ENCODE results near the gene DAAM2.

Gene DAAM2

GRCh38 chr6:39852324-39852723 is 60.1 kb downstream of the DAAM2 start:
- FAIRE-seq (no peak), DNase-seq (ENCODE audit: insufficient read length, low spot score) (no peak)
- TF ChIP-seq POLR2A (IDR thresholded peaks at IDR 0.05; ENCODE audit: low read depth, low read length) = no peak

DNA sequence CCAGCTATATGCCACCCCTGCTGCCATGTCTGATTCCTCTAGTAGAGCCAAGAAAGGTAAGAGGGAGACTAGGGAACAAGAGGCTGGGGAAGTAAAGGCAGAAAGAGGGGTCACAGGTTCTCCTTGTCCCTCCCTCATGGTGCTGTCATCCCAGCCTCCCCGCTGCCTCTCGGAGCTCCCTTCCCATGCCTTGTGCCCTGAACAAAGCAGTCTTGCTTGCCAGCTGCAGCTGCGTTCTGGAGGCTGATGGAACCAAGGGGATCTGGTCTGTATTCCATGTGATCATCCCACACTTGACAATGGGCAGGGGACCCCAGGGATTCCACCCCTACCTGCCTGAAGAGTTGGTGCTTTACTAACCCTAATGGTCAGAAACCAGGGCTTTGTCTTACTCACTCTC is 61.4 kb downstream of the DAAM2 start:
- no peak for TF ChIP-seq POLR2A (IDR thresholded peaks at IDR 0.05; ENCODE audit: low read depth, low read length)
- FAIRE-seq = no peak
- no peak for DNase-seq (ENCODE audit: insufficient read length, low spot score)

GRCh38 chr6:39855356-39855995 is 63.3 kb downstream of the DAAM2 start:
- DNase-seq (ENCODE audit: insufficient read length, low spot score) (no peak), FAIRE-seq (no peak)
- TF ChIP-seq POLR2A (IDR thresholded peaks at IDR 0.05; ENCODE audit: low read depth, low read length) = no peak

GRCh38 chr6:39859025-39859424 is 66.8 kb downstream of the DAAM2 start:
- DNase-seq (ENCODE audit: insufficient read length, low spot score) (no peak), FAIRE-seq (no peak)
- TF ChIP-seq POLR2A (IDR thresholded peaks at IDR 0.05; ENCODE audit: low read depth, low read length) = no peak

GRCh38 chr6:39861663-39862062 is 69.5 kb downstream of the DAAM2 start:
- no peak for FAIRE-seq
- DNase-seq (ENCODE audit: insufficient read length, low spot score) = no peak
- no peak for TF ChIP-seq POLR2A (IDR thresholded peaks at IDR 0.05; ENCODE audit: low read depth, low read length)

- FAIRE-seq (no peak), DNase-seq (ENCODE audit: insufficient read length, low spot score) (peak; percentile 67)
- no peak for TF ChIP-seq POLR2A (IDR thresholded peaks at IDR 0.05; ENCODE audit: low read depth, low read length)
Observed at GRCh38 chr6:39865011-39865888, 73.1 kb downstream of the DAAM2 start.

DNA sequence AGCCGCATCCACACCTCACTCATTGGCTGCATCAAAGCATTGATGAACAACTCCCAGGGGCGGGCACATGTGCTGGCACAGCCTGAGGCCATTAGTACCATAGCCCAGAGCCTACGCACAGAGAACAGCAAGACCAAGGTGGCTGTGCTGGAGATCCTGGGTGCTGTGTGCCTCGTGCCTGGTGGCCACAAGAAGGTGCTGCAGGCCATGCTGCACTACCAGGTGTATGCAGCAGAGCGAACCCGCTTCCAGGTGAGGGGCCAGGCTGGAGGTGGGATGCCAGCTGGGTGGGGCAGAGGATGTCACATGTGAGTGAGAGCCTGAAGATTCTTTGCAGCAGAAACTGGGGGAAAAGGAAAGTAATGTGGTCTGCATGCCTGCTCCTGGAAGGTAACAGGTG is 75.4 kb downstream of the DAAM2 start:
- no peak for FAIRE-seq
- DNase-seq (ENCODE audit: insufficient read length, low spot score) = no peak
- TF ChIP-seq POLR2A (IDR thresholded peaks at IDR 0.05; ENCODE audit: low read depth, low read length) = no peak

GRCh38 chr6:39870950-39871349 is 78.8 kb downstream of the DAAM2 start:
- DNase-seq (ENCODE audit: insufficient read length, low spot score) = no peak
- no peak for FAIRE-seq
- TF ChIP-seq POLR2A (IDR thresholded peaks at IDR 0.05; ENCODE audit: low read depth, low read length) = no peak

GRCh38 chr6:39873439-39873838 is 81.3 kb downstream of the DAAM2 start:
- DNase-seq (ENCODE audit: insufficient read length, low spot score) = no peak
- no peak for FAIRE-seq
- no peak for TF ChIP-seq POLR2A (IDR thresholded peaks at IDR 0.05; ENCODE audit: low read depth, low read length)

- TF ChIP-seq POLR2A (IDR thresholded peaks at IDR 0.05; ENCODE audit: low read depth, low read length) = no peak
- no peak for FAIRE-seq
- DNase-seq (ENCODE audit: insufficient read length, low spot score) = no peak
Observed at GRCh38 chr6:39876111-39876510, 83.9 kb downstream of the DAAM2 start.

- TF ChIP-seq POLR2A (IDR thresholded peaks at IDR 0.05; ENCODE audit: low read depth, low read length) = no peak
- no peak for FAIRE-seq
Observed at GRCh38 chr6:39876826-39877225, 84.7 kb downstream of the DAAM2 start.

GRCh38 chr6:39879535-39879934 is 87.4 kb downstream of the DAAM2 start:
- no peak for FAIRE-seq
- no peak for DNase-seq (ENCODE audit: insufficient read length, low spot score)
- no peak for TF ChIP-seq POLR2A (IDR thresholded peaks at IDR 0.05; ENCODE audit: low read depth, low read length)

More at GRCh38 chr6:39876826-39877225, 84.7 kb downstream of the DAAM2 start:
- no peak for DNase-seq (ENCODE audit: insufficient read length, low spot score)

DNA sequence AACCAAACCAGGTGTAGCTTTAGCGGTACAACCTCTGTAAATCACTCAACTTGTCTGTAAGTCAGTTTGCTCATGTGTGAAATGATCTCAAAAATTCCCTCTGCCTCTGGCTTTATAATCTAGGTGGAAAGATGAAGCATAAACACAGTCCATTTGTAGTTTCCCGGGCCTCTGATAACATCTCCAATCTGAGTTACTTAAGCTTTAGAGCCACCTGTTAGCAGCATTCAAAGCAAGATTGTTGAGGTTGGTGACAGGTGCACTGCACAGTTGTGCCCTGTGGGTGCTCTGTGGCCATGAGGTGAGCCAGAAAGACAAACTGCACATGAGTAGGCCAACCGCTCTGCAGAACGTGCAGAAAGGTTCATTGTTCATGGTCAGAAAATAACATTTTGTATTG is 88.4 kb downstream of the DAAM2 start:
- no peak for TF ChIP-seq POLR2A (IDR thresholded peaks at IDR 0.05; ENCODE audit: low read depth, low read length)
- FAIRE-seq (no peak), DNase-seq (ENCODE audit: insufficient read length, low spot score) (no peak)

GRCh38 chr6:39881851-39882530 is 89.8 kb downstream of the DAAM2 start:
- no peak for TF ChIP-seq POLR2A (IDR thresholded peaks at IDR 0.05; ENCODE audit: low read depth, low read length)
- FAIRE-seq (no peak), DNase-seq (ENCODE audit: insufficient read length, low spot score) (no peak)
